GM12891 (cell line): ENCODE data around the gene CACNA1G.

ENCODE experiments used
- DNase-seq: peaks from one replicate; pipeline ENCODE4 v3.0.0; 2011; ENCODE audit warnings: low spot score; ENCODE audit not compliant: insufficient read length
- FAIRE-seq: peaks from 2 replicates; lab custom pipeline; 2011; peaks lifted over from hg19 to GRCh38; lab: Jason Lieb, UNC
- PAX5 ChIP-seq: IDR thresholded peaks from 2 replicates; pipeline ENCODE4 v1.6.1; 2011; ENCODE audit warnings: low read length, moderate library complexity, mild to moderate bottlenecking; ENCODE audit not compliant: insufficient read depth, severe bottlenecking
- POLR2A ChIP-seq: IDR thresholded peaks from 2 replicates; pipeline ENCODE4 v1.6.1; 2011; ENCODE audit warnings: low read depth, low read length, control low read depth
- POLR2AphosphoS5 ChIP-seq: IDR thresholded peaks from 2 replicates; pipeline ENCODE4 v1.6.1; 2011; ENCODE audit warnings: low read depth, low read length, control low read depth
- POU2F2 ChIP-seq: IDR thresholded peaks from 2 replicates; pipeline ENCODE4 v1.6.1; 2011; ENCODE audit warnings: low read depth, mild to moderate bottlenecking, control low read depth, low read length, moderate library complexity
- SPI1 ChIP-seq: IDR thresholded peaks from 2 replicates; pipeline ENCODE4 v1.6.1; 2011; ENCODE audit warnings: low read depth, low read length, control low read depth
- TAF1 ChIP-seq: IDR thresholded peaks from 2 replicates; pipeline ENCODE4 v1.6.1; 2011; ENCODE audit warnings: low read depth, low read length, control low read depth

CACNA1G gene

DNA sequence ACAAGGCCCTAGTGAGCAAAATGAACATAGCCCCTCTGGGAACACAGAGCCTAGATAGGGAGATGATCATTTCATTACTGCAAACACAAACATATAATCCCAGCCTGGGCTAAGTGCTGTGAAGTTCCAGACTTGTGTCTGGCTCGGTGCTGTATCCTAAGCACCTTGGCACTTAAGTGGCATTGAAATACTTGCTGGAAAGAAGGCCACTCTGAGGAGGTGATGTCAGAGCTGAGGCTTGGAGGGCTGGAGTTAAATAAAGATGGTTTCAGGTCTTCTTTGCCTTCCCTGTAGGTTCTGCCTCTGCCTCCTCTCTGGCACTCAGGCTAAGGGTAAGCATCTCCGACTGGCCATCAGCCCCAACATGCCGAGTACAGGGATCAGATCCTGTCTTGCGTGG is 2.4 kb upstream of the CACNA1G start:
- no peak for DNase-seq
- no peak for FAIRE-seq
- TF ChIP-seq POLR2A, result no peak
- no peak for TF ChIP-seq POLR2AphosphoS5
- no peak for TF ChIP-seq PAX5
- no peak for TF ChIP-seq POU2F2
- no peak for TF ChIP-seq TAF1
- no peak for TF ChIP-seq SPI1

DNA sequence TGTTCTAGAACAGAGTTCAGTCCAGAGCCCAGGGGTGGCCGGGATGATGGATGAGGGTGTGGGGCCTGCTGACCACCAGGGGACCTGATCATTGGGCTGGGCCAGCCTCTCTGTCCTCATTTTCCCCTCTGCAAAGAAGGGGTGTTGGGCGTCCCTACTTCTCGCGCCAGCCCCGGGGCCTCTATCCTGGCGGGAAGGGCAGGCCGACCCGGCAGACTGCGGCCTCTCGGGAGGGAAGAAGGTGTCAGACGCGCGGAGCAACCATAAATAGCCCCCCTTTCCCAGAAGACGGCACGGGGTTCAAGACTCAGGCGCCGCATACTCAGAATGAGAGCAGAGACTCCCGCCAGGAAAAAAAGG is 2.0 kb upstream of the CACNA1G start:
- FAIRE-seq, result no peak
- TF ChIP-seq POLR2A, result no peak
- TF ChIP-seq SPI1, result no peak
- no peak for TF ChIP-seq POU2F2
- no peak for TF ChIP-seq TAF1
- TF ChIP-seq PAX5, result no peak
- no peak for TF ChIP-seq POLR2AphosphoS5
- no peak for DNase-seq

DNA sequence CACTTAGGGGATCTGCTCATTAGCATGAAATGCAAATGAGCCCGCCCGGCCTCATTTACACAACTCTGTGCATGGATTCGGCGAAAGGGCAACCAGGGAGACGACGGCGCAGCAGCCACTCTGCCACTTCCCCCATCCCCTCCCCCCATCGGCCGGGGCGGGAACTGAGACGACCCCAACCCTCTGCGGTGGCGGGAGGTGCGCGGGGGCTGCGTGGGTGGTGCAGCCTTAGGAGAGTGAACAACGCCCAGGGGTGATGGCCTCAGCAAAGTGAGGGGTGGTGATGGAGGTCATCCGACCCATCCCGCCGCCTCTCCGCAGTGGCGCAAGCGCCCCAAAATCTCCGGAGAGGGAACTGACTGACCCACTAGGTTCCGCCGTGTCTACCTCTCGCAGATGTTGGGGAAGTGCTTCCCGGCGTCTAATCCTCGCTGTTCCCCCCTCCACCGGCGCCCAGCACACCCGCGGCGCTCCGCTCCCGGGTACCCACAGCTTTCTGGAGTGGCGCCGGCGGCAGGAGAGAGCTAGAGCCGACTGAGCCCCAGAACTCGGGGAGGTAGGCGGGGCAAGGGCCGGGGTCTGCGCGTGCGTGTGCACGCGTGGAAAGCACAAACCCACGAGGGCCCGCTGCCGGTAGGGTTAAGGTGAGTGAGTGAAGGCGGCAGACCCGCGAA is 1.4 kb upstream of the CACNA1G start:
- TF ChIP-seq SPI1 (0 out of 2 replicates have a peak, but pooled peaks have one; percentile 3), POLR2A (no peak)
- no peak for DNase-seq
- peak; percentile 62 for FAIRE-seq

DNA sequence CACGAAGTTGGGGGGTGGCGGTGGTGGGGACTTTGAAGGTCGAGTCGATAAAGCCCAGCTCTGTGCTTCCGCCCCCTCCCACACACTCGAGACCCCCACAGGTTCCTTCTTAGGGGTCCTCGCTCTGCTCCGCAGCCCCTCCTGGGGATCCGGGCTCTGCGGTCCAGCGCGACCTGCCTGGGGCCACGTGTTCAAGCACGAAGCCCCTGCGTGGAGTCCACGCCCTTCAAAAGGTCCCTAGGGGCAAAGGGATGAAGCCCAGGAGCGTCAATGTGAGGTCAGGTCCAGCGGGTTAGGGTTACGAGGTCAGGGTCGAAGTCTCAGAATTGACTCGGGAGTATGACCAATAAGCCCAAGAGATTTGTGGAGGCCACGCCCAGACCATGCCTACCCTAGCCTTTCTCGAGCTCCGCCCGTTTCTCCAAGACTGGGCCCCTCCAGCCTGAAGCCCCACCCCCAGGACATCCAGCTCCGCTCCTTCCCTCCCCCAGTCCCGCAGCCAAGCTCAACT is 786 bp upstream of the CACNA1G start:
- DNase-seq, result no peak
- TF ChIP-seq TAF1 (no peak), POLR2AphosphoS5 (no peak), POU2F2 (no peak)
- FAIRE-seq, result peak; percentile 52

DNA sequence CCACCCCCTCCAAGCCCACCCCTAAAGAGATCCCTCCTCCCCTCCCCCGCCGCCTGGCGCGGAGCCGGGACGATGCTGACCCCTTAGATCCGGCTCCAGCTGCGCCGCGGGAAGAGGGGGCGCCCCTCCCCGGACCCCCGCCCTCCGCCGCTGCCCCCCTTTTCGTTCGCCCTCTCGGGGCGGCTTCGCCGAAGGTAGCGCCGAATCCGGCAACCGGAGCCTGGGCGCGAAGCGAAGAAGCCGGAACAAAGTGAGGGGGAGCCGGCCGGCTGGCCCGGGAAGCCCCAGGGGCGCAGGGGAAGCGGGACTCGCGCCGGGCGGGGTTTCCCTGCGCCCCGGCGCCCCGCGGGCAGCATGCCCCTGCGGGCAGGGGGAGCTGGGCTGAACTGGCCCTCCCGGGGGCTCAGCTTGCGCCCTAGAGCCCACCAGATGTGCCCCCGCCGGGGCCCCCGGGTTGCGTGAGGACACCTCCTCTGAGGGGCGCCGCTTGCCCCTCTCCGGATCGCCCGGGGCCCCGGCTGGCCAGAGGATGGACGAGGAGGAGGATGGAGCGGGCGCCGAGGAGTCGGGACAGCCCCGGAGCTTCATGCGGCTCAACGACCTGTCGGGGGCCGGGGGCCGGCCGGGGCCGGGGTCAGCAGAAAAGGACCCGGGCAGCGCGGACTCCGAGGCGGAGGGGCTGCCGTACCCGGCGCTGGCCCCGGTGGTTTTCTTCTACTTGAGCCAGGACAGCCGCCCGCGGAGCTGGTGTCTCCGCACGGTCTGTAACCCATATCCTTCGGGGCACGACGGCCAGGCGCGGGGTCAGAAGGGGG is 623 bp downstream of the CACNA1G start:
- TF ChIP-seq TAF1 (no peak), POLR2A (no peak), SPI1 (no peak), POLR2AphosphoS5 (no peak), PAX5 (no peak), POU2F2 (no peak)
- DNase-seq (no peak), FAIRE-seq (no peak)

DNA sequence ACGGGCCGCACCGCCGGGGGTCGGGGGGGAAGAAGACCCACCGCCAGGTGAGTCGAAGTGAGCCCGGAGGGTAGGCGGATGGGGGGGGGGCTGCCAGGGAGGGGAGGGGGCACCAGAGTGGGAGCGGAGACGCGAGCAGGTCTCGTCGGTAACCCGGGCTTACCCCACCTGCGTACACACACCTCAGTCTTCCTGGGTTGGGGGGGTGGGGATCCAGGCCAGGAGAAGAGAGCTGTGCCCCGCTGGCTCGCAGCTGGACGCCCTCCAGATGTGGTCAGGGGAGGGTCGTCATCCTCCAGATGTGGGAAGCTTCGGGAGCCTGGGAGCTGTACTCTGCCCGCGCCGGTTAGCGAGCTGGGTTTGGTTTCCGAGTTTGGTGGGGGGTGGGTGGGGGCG is 1.2 kb downstream of the CACNA1G start:
- TF ChIP-seq SPI1, result no peak
- no peak for TF ChIP-seq TAF1
- no peak for TF ChIP-seq POLR2A
- FAIRE-seq, result no peak
- no peak for DNase-seq

DNA sequence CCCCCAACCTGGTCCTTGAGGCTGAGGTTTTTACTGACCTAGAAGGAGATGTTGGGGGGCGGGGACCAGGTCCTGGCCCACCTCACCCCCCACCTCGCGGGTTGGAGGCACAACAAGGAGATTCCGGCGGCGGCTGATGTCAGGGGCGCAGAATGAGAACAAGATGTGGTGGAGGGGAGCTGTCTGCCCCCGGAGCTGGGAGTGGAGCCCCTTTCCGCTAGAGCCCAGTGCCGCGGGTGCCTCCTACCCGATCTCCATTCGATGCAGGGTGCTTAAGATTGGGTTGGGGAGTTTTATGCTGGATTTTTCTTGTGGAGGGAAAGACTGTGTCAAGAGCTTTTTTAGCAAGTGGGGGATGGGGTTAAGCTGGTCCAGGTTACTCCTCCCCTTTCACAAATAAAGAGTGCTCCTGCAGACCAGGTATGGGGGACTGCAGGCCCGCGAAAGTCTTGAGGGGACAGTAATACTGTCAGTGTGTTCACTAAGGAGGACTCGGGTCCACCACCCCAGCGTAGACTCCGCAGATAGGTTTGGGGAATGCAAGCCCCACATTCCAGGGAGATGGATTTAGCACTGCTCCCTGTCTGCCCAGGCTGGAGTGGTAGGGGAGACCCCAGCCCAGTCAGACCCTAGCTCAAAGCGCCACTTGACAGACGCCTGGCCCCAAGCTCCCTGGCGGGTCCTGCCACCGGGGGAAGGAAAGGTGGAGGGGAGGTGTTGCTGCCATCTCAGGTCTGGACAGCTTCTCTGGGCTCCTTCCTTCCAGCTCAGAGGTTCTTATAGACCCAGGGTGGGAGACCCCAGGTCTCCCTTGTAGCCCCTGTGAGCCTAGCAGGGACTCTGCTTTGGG is 2.0 kb downstream of the CACNA1G start:
- FAIRE-seq, result no peak
- TF ChIP-seq PAX5, result no peak
- no peak for TF ChIP-seq SPI1
- no peak for TF ChIP-seq POU2F2
- DNase-seq, result no peak

DNA sequence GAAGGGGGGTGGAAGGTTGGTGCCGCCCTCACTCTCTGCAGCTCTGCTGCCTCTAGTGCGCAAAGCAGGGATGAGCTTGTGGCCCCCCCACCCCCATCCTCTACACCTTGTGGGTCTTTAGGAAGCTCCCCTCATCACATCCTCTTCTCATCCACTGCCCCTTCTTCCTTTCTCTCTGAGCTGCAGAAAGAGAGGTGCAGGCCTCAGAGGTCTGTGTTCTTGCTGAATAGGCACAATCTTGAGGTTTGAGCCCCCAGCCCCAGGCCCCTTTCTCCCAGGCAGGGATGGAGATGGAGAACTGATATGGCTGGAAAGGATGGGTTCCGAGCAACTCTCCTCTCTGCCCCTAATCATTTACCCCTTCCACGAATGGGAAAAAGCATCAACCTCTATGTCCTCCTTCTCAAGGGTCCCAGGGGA is 2.6 kb downstream of the CACNA1G start:
- FAIRE-seq (no peak), DNase-seq (no peak)
- no peak for TF ChIP-seq PAX5
- no peak for TF ChIP-seq POLR2A
- TF ChIP-seq TAF1, result no peak
- TF ChIP-seq SPI1, result no peak
- TF ChIP-seq POLR2AphosphoS5, result no peak
- no peak for TF ChIP-seq POU2F2

DNA sequence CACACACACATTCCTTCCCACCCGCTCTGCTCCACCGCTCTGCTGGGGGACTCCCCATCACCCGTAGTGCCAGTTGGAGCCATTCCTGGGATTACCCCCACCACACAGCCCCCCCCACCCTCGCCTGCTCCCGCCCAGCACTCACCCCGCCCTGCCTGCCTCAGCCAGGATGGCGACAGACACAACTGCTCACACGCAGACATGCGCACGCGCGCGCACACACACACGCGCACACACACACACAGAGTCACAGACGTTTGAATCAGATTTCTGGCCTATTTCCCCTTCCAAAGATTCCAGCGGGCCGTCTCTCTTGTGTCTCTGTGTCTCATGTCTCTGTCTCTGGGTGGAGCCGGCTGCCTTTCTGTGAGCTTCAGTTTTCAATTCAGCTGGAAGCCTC is 4.4 kb downstream of the CACNA1G start:
- DNase-seq (no peak), FAIRE-seq (no peak)
- TF ChIP-seq POU2F2 (no peak), POLR2AphosphoS5 (no peak), SPI1 (no peak), POLR2A (no peak), TAF1 (no peak), PAX5 (no peak)
